Loucy (cell line): ENCODE measurements around the gene FBXL13.

Experiments used
- H2AFZ ChIP-seq: fragments of 200-600 bp; sonication (generic); 2 replicates; pipeline ENCODE4 v1.6.0; 2016; ENCODE audit warnings: antibody characterized with exemption, mild to moderate bottlenecking, low read length, moderate library complexity
- H3F3A ChIP-seq: fragments of 200-600 bp; 2 replicates; pipeline ENCODE4 v1.6.0; 2016; ENCODE audit warnings: antibody characterized with exemption, low read depth, mild to moderate bottlenecking
- H3K27me3 ChIP-seq: fragments of 200-600 bp; sonication (generic); 2 replicates; pipeline ENCODE4 v1.6.1; 2014; ENCODE audit warnings: low read length, mild to moderate bottlenecking; ENCODE audit not compliant: insufficient read depth, poor library complexity, severe bottlenecking
- H3K36me3 ChIP-seq: fragments of 200-600 bp; sonication (generic); 2 replicates; pipeline ENCODE4 v1.6.1; 2016; ENCODE audit warnings: low read length; ENCODE audit not compliant: insufficient read depth
- H3K4me1 ChIP-seq: fragments of 200-600 bp; sonication (generic); 2 replicates; pipeline ENCODE4 v1.5.1; 2014; ENCODE audit warnings: low read length, mild to moderate bottlenecking; ENCODE audit not compliant: insufficient read depth, poor library complexity, severe bottlenecking
- H3K4me2 ChIP-seq: fragments of 200-600 bp; sonication (generic); 2 replicates; pipeline ENCODE4 v1.6.0; 2014; ENCODE audit warnings: antibody characterized with exemption, low read length, low read depth, mild to moderate bottlenecking; ENCODE audit not compliant: poor library complexity, severe bottlenecking
- H3K4me3 ChIP-seq: fragments of 200-600 bp; sonication (generic); 2 replicates; pipeline ENCODE4 v1.5.1; 2014; ENCODE audit warnings: low read length, mild to moderate bottlenecking, mixed read lengths; ENCODE audit not compliant: poor library complexity, severe bottlenecking
- H3K79me2 ChIP-seq: fragments of 200-600 bp; sonication (generic); 2 replicates; pipeline ENCODE4 v1.6.1; 2014; ENCODE audit warnings: low read length; ENCODE audit not compliant: insufficient read depth
- H3K9ac ChIP-seq: fragments of 200-600 bp; sonication (generic); 2 replicates; pipeline ENCODE4 v1.6.0; 2014; ENCODE audit warnings: mild to moderate bottlenecking, low read depth, low read length, moderate library complexity; ENCODE audit not compliant: poor library complexity, severe bottlenecking
- H3K9me2 ChIP-seq: fragments of 200-600 bp; sonication (generic); replicated peaks from 2 replicates; pipeline ENCODE4 v1.6.1; 2016; ENCODE audit warnings: low read depth, low read length, mixed read lengths
- H3K9me3 ChIP-seq: fragments of 200-600 bp; sonication (generic); 2 replicates; pipeline ENCODE4 v1.6.1; 2014; ENCODE audit warnings: mild to moderate bottlenecking, antibody characterized with exemption, low read length, low read depth; ENCODE audit not compliant: insufficient read depth
- H4K20me1 ChIP-seq: fragments of 200-600 bp; sonication (generic); 2 replicates; pipeline ENCODE4 v1.6.0; 2014; ENCODE audit warnings: antibody characterized with exemption, low read length, mild to moderate bottlenecking; ENCODE audit not compliant: insufficient read depth, poor library complexity, severe bottlenecking
- EZH2phosphoT487 ChIP-seq: fragments of 200-600 bp; IDR thresholded peaks from 2 replicates; pipeline ENCODE4 v1.6.1; 2018; ENCODE audit warnings: antibody characterized with exemption, mild to moderate bottlenecking, moderate library complexity, borderline replicate concordance
- TF ChIP-seq, protein P1 (sequence below): fragments of 200-600 bp; sonication (generic); conservative IDR thresholded peaks from 2 replicates; pipeline ENCODE4 v1.5.1; 2014; ENCODE audit warnings: mild to moderate bottlenecking, antibody characterized with exemption, low read length

The FBXL13 gene

DNA sequence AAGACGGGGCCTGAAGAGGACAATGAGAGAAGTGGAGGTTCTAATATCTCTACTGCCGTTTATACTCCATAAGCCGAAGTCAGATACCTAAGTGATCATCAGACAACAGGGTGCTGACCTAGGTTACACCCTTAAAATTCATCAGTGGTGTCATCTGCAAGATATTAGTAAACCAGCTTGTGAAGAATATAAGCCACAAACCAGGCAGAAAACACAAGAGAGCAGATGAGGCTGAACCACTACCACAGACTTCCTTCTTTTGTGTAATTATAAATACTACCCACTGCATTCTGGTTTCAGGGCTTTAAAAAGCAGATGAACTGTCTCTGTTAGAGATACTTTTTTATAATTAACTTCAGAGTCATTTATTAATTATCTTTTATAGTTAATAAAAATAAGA is 230.7 kb downstream of the FBXL13 start:
- no peaks in the 10 kb centered on the region for H3K9me3 ChIP-seq
- TF ChIP-seq, protein P1, sequence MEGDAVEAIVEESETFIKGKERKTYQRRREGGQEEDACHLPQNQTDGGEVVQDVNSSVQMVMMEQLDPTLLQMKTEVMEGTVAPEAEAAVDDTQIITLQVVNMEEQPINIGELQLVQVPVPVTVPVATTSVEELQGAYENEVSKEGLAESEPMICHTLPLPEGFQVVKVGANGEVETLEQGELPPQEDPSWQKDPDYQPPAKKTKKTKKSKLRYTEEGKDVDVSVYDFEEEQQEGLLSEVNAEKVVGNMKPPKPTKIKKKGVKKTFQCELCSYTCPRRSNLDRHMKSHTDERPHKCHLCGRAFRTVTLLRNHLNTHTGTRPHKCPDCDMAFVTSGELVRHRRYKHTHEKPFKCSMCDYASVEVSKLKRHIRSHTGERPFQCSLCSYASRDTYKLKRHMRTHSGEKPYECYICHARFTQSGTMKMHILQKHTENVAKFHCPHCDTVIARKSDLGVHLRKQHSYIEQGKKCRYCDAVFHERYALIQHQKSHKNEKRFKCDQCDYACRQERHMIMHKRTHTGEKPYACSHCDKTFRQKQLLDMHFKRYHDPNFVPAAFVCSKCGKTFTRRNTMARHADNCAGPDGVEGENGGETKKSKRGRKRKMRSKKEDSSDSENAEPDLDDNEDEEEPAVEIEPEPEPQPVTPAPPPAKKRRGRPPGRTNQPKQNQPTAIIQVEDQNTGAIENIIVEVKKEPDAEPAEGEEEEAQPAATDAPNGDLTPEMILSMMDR: no peak
- TF ChIP-seq EZH2phosphoT487: no peak
- no peaks in the 10 kb centered on the region for H3K36me3 ChIP-seq
- H3K4me3 ChIP-seq: no peak overlapping the region
- no peak overlapping the region for H3K9ac ChIP-seq
- no peaks in the 10 kb centered on the region for H3K27me3 ChIP-seq
- H3K79me2 ChIP-seq: no peaks in the 10 kb centered on the region
- H3K9me2 ChIP-seq: no peaks in the 10 kb centered on the region
- no peaks in the 10 kb centered on the region for H3F3A ChIP-seq
- no peak overlapping the region for H2AFZ ChIP-seq
- no peaks in the 10 kb centered on the region for H3K4me1 ChIP-seq
- H4K20me1 ChIP-seq: no peaks in the 10 kb centered on the region
- H3K4me2 ChIP-seq: no peak overlapping the region

DNA sequence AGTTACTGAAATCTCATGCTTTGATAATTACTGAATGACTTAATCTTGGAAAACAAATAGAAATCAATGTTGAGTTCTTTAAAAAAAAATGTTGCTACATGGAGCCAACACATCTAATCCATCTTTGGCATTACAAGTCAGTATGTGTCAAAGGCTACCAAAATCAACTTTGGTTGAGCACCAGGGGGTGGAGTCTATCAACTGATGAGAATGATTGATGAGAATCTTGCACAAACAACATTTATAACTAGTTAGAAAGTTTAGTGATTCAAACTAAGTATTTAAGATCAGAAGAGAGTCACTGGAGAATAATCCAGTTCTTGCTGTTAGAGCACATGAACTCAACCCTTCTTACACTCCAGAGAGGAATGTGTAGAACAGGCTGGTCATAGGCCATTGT is 232.3 kb downstream of the FBXL13 start:
- Histone ChIP-seq H3K27me3 (no peaks in the 10 kb centered on the region), H3K4me2 (no peak overlapping the region), H3F3A (no peaks in the 10 kb centered on the region), H3K9me2 (no peaks in the 10 kb centered on the region), H3K4me3 (no peak overlapping the region), H2AFZ (no peak overlapping the region), H3K9me3 (no peaks in the 10 kb centered on the region), H3K36me3 (no peaks in the 10 kb centered on the region), H3K4me1 (no peaks in the 10 kb centered on the region), H4K20me1 (no peaks in the 10 kb centered on the region), H3K9ac (no peak overlapping the region), H3K79me2 (no peaks in the 10 kb centered on the region)
- TF ChIP-seq EZH2phosphoT487: no peak
- TF ChIP-seq, protein P1: no peak

DNA sequence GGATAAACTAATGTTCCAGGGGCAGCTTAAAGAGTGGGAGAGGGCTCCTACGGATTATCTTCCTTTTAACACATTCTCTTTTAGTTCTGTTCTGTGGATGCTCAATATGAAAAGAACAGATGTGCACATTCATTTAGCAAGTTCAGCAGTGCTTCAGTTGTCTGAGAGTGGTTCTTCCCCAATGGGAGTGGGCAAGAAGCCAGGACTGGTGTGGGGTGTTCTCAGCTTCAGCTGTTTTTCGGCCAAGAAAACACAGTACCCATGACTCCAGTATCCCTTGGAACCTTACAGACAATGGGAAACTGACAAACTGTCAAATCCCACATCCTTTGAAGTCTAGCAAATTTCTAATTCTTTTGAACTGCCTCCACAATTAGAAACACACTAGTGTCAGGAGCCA is 233.3 kb downstream of the FBXL13 start:
- Histone ChIP-seq H3K4me1 (no peaks in the 10 kb centered on the region), H4K20me1 (no peaks in the 10 kb centered on the region), H3K9ac (no peak overlapping the region), H3K27me3 (no peaks in the 10 kb centered on the region), H3K36me3 (no peaks in the 10 kb centered on the region), H3K4me2 (no peak overlapping the region), H3F3A (no peaks in the 10 kb centered on the region), H3K9me3 (no peaks in the 10 kb centered on the region), H3K79me2 (no peaks in the 10 kb centered on the region), H3K9me2 (no peaks in the 10 kb centered on the region), H3K4me3 (no peak overlapping the region), H2AFZ (no peak overlapping the region)
- TF ChIP-seq, protein P1: no peak
- no peak for TF ChIP-seq EZH2phosphoT487
